ENCODE results near the gene PMAIP1. TPM values are rescaled to one million over a fixed set of nuclear protein-coding genes. Genes with fewer than 3 reads are reported as not detected.

PMAIP1 gene
- total and polyA plus RNA-seq, 2 donors from 2014 or later, result 0.71 to 2.8 TPM

GRCh38 chr18:59939127-59939526 is 39.3 kb downstream of the PMAIP1 start:
- Histone ChIP-seq H3K9ac (ENCODE audit: low read length in 3 of 3) (no peak overlapping the region), H3K27me3 (ENCODE audit: control insufficient read depth, insufficient read depth, low read length) (no peaks in the 10 kb centered on the region), H3K27ac (ENCODE audit: low read depth in 2 of 2, low read length in 2 of 2) (no peak overlapping the region), H3K36me3 (ENCODE audit: control insufficient read depth in 2 of 3, insufficient read depth in 3 of 3, low read length in 3 of 3) (no peaks in the 10 kb centered on the region), H3K4me1 (ENCODE audit: control insufficient read depth in 2 of 3, insufficient read depth in 2 of 3, low read depth in 1 of 3, low read length in 3 of 3) (no peaks in the 10 kb centered on the region), H3K9me3 (ENCODE audit: control insufficient read depth in 2 of 3, insufficient read depth in 1 of 3, low read length in 3 of 3) (no peaks in the 10 kb centered on the region), H3K4me3 (ENCODE audit: low read length in 3 of 3) (no peak overlapping the region)
- DNase-seq (no peak), FAIRE-seq (no peak)
- intact Hi-C loops (cut with DNase I), result no loop called here
- no peak for TF ChIP-seq CTCF (IDR thresholded peaks at IDR 0.05; ENCODE audit: borderline replicate concordance, extremely low read depth, insufficient read depth)

- Histone ChIP-seq H3K9me3 (ENCODE audit: control insufficient read depth in 2 of 3, insufficient read depth in 1 of 3, low read length in 3 of 3) (no peaks in the 10 kb centered on the region), H3K36me3 (ENCODE audit: control insufficient read depth in 2 of 3, insufficient read depth in 3 of 3, low read length in 3 of 3) (no peaks in the 10 kb centered on the region), H3K4me3 (ENCODE audit: low read length in 3 of 3) (no peak overlapping the region), H3K9ac (ENCODE audit: low read length in 3 of 3) (no peak overlapping the region), H3K4me1 (ENCODE audit: control insufficient read depth in 2 of 3, insufficient read depth in 2 of 3, low read depth in 1 of 3, low read length in 3 of 3) (no peaks in the 10 kb centered on the region), H3K27me3 (ENCODE audit: control insufficient read depth, insufficient read depth, low read length) (no peaks in the 10 kb centered on the region), H3K27ac (ENCODE audit: low read depth in 2 of 2, low read length in 2 of 2) (no peak overlapping the region)
- DNase-seq (no peak), FAIRE-seq (no peak)
- intact Hi-C loops (cut with DNase I), result no loop called here
- TF ChIP-seq CTCF (IDR thresholded peaks at IDR 0.05; ENCODE audit: borderline replicate concordance, extremely low read depth, insufficient read depth), result no peak
Observed at GRCh38 chr18:59940068-59940467, 40.3 kb downstream of the PMAIP1 start.

- Histone ChIP-seq H3K4me3 (ENCODE audit: low read length in 3 of 3) (no peak overlapping the region), H3K9ac (ENCODE audit: low read length in 3 of 3) (no peak overlapping the region), H3K27me3 (ENCODE audit: control insufficient read depth, insufficient read depth, low read length) (no peaks in the 10 kb centered on the region), H3K9me3 (ENCODE audit: control insufficient read depth in 2 of 3, insufficient read depth in 1 of 3, low read length in 3 of 3) (no peaks in the 10 kb centered on the region), H3K36me3 (ENCODE audit: control insufficient read depth in 2 of 3, insufficient read depth in 3 of 3, low read length in 3 of 3) (no peaks in the 10 kb centered on the region), H3K4me1 (ENCODE audit: control insufficient read depth in 2 of 3, insufficient read depth in 2 of 3, low read depth in 1 of 3, low read length in 3 of 3) (no peaks in the 10 kb centered on the region), H3K27ac (ENCODE audit: low read depth in 2 of 2, low read length in 2 of 2) (no peak overlapping the region)
- no peak for TF ChIP-seq CTCF (IDR thresholded peaks at IDR 0.05; ENCODE audit: borderline replicate concordance, extremely low read depth, insufficient read depth)
- intact Hi-C loops (cut with DNase I), result no loop called here
- DNase-seq (no peak), FAIRE-seq (no peak)
Observed at GRCh38 chr18:59941331-59941730, 41.5 kb downstream of the PMAIP1 start.

- Histone ChIP-seq H3K9me3 (ENCODE audit: control insufficient read depth in 2 of 3, insufficient read depth in 1 of 3, low read length in 3 of 3) (no peaks in the 10 kb centered on the region), H3K27ac (ENCODE audit: low read depth in 2 of 2, low read length in 2 of 2) (no peak overlapping the region), H3K36me3 (ENCODE audit: control insufficient read depth in 2 of 3, insufficient read depth in 3 of 3, low read length in 3 of 3) (no peaks in the 10 kb centered on the region), H3K27me3 (ENCODE audit: control insufficient read depth, insufficient read depth, low read length) (no peaks in the 10 kb centered on the region), H3K9ac (ENCODE audit: low read length in 3 of 3) (no peak overlapping the region), H3K4me3 (ENCODE audit: low read length in 3 of 3) (no peak overlapping the region), H3K4me1 (ENCODE audit: control insufficient read depth in 2 of 3, insufficient read depth in 2 of 3, low read depth in 1 of 3, low read length in 3 of 3) (no peaks in the 10 kb centered on the region)
- intact Hi-C loops (cut with DNase I), result no loop called here
- no peak for TF ChIP-seq CTCF (IDR thresholded peaks at IDR 0.05; ENCODE audit: borderline replicate concordance, extremely low read depth, insufficient read depth)
- DNase-seq (no peak), FAIRE-seq (no peak)
Observed at GRCh38 chr18:59942601-59943000, 42.8 kb downstream of the PMAIP1 start.
